KMS-11 (cell line): ENCODE results near the gene CCT3.

Experiments used
- H2AFZ ChIP-seq: fragments of 200-600 bp; sonication (generic); 2 replicates; pipeline ENCODE4 v1.6.1; 2016; ENCODE audit warnings: antibody characterized with exemption, mixed run types, low read depth
- H3K27ac ChIP-seq: fragments of 200-600 bp; sonication (generic); 2 replicates; pipeline ENCODE4 v1.6.1; 2016; ENCODE audit warnings: mild to moderate bottlenecking, mixed run types
- H3K27me3 ChIP-seq: fragments of 200-600 bp; sonication (generic); 2 replicates; pipeline ENCODE4 v1.6.1; 2017; ENCODE audit warnings: mild to moderate bottlenecking, low read depth, mixed run types, moderate library complexity; ENCODE audit not compliant: insufficient read depth
- H3K36me3 ChIP-seq: fragments of 200-600 bp; sonication (generic); 2 replicates; pipeline ENCODE4 v1.6.1; 2017; ENCODE audit warnings: mild to moderate bottlenecking, mixed run types; ENCODE audit not compliant: insufficient read depth
- H3K4me1 ChIP-seq: fragments of 200-600 bp; sonication (generic); 2 replicates; pipeline ENCODE4 v1.6.1; 2016; ENCODE audit warnings: mild to moderate bottlenecking, low read depth, mixed run types; ENCODE audit not compliant: poor library complexity, severe bottlenecking
- H3K4me2 ChIP-seq: fragments of 200-600 bp; sonication (generic); 2 replicates; pipeline ENCODE4 v1.7.0; 2016; ENCODE audit warnings: mild to moderate bottlenecking, mixed run types
- H3K4me3 ChIP-seq: fragments of 200-600 bp; sonication (generic); IDR thresholded peaks from 2 replicates; pipeline ENCODE4 v1.6.1; 2017; ENCODE audit warnings: low read depth, low read length, mixed read lengths; ENCODE audit not compliant: insufficient read depth
- H3K79me2 ChIP-seq: fragments of 200-600 bp; sonication (generic); 2 replicates; pipeline ENCODE4 v1.6.1; 2016; ENCODE audit warnings: low read depth, mixed run types; ENCODE audit not compliant: insufficient read depth
- H3K9ac ChIP-seq: fragments of 200-600 bp; sonication (generic); 2 replicates; pipeline ENCODE4 v1.6.1; 2016; ENCODE audit warnings: mild to moderate bottlenecking, mixed run types
- H4K20me1 ChIP-seq: fragments of 200-600 bp; sonication (generic); 2 replicates; pipeline ENCODE4 v1.6.1; 2016; ENCODE audit warnings: mild to moderate bottlenecking, mixed run types; ENCODE audit not compliant: insufficient read depth
- CTCF ChIP-seq: fragments of 200-600 bp; sonication (generic); conservative IDR thresholded peaks from 2 replicates; pipeline ENCODE4 v1.6.1; 2017; ENCODE audit warnings: low read depth, mild to moderate bottlenecking, antibody characterized with exemption, low read length, moderate library complexity, mixed read lengths

CCT3 gene

DNA sequence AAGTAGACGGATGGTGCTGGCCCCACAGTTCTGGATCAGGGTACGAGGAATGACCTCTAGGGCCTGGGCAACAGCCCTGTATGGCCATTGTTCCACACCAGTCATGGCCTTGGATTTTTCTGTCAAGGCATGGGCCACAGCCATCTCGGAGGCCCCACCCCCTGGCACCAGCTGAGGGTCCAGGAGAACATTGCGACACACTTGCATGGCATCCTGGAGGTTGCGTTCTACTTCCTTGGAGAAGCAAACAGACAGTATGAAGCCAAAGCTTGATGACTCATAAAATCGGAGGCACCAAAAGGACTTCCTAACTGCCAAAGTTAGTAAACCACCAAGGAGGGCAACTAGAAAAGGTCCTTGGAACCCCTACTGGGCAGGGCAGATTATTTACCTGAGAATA is 27.1 kb downstream of the CCT3 start:
- H4K20me1 ChIP-seq: peaks cover 8% of the 10 kb centered on the region; the same call in 1 of the 2 replicates
- H3K36me3 ChIP-seq: peaks cover 86% of the 10 kb centered on the region; the same call in 1 of the 2 replicates
- 0 out of 2 replicates have a peak, but pooled peaks cover 7% of the 10 kb centered on the region for H3K79me2 ChIP-seq
- H3K27ac ChIP-seq: no peak overlapping the region
- no peak overlapping the region for H2AFZ ChIP-seq
- no peaks in the 10 kb centered on the region for H3K4me1 ChIP-seq
- H3K4me3 ChIP-seq: no peak overlapping the region
- H3K4me2 ChIP-seq: no peak overlapping the region
- no peak for TF ChIP-seq CTCF
- H3K27me3 ChIP-seq: no peaks in the 10 kb centered on the region
- no peak overlapping the region for H3K9ac ChIP-seq

GRCh38 chr1:156308078-156308477 is 30.0 kb downstream of the CCT3 start:
- Histone ChIP-seq H2AFZ (no peak overlapping the region), H3K4me2 (no peak overlapping the region), H3K4me3 (no peak overlapping the region), H3K36me3 (peaks cover 64% of the 10 kb centered on the region; the same call in 1 of the 2 replicates), H3K4me1 (no peaks in the 10 kb centered on the region), H3K79me2 (no peaks in the 10 kb centered on the region), H3K27me3 (no peaks in the 10 kb centered on the region), H3K27ac (no peak overlapping the region), H3K9ac (no peak overlapping the region), H4K20me1 (no peaks in the 10 kb centered on the region)
- TF ChIP-seq CTCF: no peak

DNA sequence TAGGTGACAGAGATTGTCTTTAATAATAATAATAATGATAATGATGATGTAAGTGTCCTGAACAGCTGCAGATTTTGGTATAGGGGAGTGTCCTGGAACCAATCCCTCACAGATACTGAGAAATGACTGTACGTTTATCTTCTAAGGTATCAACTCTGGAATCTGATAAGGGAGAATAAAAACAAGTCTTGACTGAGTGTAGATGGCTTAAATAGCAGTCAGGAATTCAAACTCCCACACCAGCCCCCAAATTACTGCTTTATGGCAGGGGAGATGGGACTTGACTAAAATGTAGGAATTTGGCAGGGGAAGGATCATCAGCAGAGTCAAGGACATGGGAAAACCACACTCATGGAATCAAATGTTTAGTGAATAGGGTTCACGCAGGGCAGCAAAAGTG is 32.9 kb downstream of the CCT3 start:
- H4K20me1 ChIP-seq: no peaks in the 10 kb centered on the region
- no peaks in the 10 kb centered on the region for H3K79me2 ChIP-seq
- TF ChIP-seq CTCF: no peak
- H3K27ac ChIP-seq: no peak overlapping the region
- H3K9ac ChIP-seq: no peak overlapping the region
- no peaks in the 10 kb centered on the region for H3K4me1 ChIP-seq
- no peaks in the 10 kb centered on the region for H3K27me3 ChIP-seq
- no peak overlapping the region for H2AFZ ChIP-seq
- H3K36me3 ChIP-seq: peaks cover 38% of the 10 kb centered on the region; the same call in 1 of the 2 replicates
- no peak overlapping the region for H3K4me3 ChIP-seq
- no peak overlapping the region for H3K4me2 ChIP-seq

- H3K4me1 ChIP-seq: no peaks in the 10 kb centered on the region
- peaks cover 23% of the 10 kb centered on the region; the same call in 1 of the 2 replicates for H3K36me3 ChIP-seq
- H4K20me1 ChIP-seq: no peaks in the 10 kb centered on the region
- TF ChIP-seq CTCF: no peak
- no peak overlapping the region for H3K9ac ChIP-seq
- no peaks in the 10 kb centered on the region for H3K79me2 ChIP-seq
- H3K27me3 ChIP-seq: no peaks in the 10 kb centered on the region
- no peak overlapping the region for H3K4me2 ChIP-seq
- H3K4me3 ChIP-seq: no peak overlapping the region
- no peak overlapping the region for H2AFZ ChIP-seq
- no peak overlapping the region for H3K27ac ChIP-seq
Observed at GRCh38 chr1:156303241-156303640, 34.9 kb downstream of the CCT3 start.
